HG03460 (cell line): ENCODE results near the gene CAMTA1.

Experiments
- ATAC-seq: cut with Tn5 transposase; IDR thresholded peaks from one replicate; pipeline ENCODE4 v1.9.1; 2021; ENCODE audit not compliant: unreplicated experiment

Gene CAMTA1

DNA sequence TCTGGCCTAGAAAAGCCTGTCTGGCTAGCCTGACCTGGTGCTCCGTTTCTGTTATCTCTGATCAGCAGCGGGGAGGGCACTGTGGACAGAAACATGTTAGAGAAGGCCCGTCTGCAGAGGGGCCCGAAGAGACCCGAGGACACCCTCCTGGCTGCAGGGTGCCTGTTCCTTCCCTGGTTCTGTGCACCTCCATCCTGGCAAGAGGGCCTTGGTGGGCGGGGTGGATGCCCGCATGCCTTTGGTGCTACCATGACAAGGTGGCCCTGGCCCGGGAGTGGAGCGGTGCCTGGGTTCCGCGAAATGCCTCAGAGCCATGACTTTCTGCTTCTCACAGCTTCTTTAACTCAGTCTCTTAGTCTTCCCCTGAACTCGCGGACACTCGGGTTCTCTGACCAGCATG is 233.6 kb downstream of the CAMTA1 start:
- no peak for ATAC-seq

DNA sequence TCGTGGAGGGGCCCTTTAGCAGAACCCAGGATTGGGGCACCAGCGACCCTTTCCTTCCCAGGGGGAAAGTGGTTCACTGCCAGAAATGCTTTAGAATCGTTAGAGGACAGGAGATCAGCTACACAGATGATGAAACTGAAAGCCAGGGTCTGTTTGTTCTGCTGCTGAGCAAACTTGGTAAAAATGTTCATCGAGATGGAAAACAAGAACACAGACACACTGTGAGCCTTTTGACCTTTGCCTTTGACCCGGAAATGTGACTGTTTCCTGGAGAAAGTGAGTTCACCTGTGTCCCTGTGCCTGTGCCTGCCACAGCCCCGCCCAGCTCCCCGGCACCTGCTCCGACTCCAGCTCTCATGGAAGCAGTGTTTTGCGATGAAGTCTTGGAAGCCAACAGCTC is 234.3 kb downstream of the CAMTA1 start:
- ATAC-seq: no peak

DNA sequence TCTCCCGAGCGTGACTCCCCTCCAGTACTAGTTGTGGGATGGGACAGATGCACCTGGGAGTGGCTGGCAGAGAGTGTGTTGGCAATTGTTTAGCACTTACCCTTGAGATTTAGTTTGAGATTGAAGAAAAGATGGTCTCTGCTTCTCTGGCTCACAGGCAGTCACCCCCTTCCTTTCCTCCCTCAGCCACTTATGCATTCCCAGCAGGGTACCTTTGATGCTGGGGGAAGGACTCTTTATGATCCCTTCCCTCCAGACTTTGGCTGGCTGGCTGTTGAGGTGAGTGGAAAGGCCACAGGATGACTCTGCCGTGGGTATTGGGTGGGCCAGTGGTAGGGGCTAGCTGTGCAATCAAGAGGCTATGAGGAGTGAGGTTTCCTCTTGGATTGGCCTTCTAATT is 236.8 kb downstream of the CAMTA1 start:
- no peak for ATAC-seq

DNA sequence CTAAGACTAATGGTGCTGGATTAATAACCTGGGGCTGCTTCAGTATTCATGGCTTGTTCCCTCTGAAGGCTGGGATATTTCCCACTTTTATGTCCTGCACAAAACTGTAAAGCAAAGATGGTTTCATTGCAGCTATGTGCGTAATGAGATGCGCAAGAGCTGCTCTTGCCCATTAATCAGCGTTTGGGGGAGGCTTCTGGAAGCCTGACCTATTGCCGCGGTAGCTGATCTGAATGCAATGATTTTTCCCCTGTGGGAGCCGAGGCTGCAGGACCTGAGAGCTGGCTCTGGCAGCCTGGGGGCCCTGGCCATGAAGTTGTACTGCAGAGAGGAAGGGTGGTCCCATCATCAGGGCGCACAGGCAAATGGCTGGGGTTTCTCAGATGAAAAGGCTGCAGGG is 239.8 kb downstream of the CAMTA1 start:
- no peak for ATAC-seq

DNA sequence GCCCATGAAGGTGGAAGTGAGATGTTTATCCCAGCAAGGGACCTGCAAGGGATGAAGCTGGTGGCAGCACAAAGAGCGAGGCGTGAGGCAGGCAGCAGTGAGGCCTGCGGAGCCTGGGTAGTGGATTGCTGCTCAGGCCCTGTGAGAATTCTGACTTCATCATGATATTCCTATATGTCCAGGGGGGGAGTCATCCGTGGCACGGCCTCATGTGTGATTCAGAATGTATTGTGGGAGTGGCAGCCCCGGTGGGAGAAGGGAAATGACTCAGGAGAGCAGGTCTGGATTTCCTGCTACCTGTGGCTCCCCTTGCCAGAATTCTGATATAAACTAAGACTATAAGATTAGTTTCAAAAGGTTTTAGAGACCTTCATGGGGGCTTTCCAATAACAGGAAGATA is 240.9 kb downstream of the CAMTA1 start:
- ATAC-seq: no peak

DNA sequence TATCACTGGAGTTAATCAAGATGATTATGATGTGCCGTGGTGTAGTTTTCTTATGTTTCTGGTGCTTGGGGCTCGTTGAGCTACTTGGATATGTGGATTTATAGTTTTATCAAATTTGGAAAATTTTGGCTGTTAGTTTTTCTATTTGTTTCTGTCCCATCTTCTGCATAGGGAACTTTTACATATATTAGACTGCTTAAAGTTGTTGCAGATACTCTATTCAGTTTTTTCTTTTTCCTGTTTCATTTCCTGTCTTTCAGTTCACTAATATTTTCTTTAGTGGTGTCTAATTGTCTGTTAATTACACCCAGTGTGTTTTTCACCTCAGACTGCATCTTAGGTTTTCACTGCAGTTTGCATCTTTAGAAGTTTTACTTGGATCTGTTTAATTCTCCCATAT is 247.7 kb downstream of the CAMTA1 start:
- no peak for ATAC-seq

DNA sequence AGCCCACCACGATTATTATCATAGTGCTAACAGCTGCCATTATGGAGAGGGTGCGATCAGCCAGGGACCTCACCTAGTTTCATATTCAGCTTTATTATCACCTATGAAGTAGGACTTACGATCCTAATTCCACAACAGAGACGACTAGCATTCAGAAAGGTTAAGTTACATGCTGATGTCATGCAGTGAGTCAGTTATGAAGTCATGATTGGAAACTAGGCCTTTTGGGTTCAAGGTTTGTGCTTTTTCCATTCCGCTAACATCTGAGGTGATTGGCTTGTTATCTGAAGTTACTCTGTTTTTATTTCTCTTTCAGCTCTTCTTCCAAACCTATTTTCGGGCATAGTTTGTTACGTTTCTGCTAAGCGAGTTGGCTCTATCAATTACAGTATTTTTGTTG is 251.1 kb downstream of the CAMTA1 start:
- no peak for ATAC-seq

DNA sequence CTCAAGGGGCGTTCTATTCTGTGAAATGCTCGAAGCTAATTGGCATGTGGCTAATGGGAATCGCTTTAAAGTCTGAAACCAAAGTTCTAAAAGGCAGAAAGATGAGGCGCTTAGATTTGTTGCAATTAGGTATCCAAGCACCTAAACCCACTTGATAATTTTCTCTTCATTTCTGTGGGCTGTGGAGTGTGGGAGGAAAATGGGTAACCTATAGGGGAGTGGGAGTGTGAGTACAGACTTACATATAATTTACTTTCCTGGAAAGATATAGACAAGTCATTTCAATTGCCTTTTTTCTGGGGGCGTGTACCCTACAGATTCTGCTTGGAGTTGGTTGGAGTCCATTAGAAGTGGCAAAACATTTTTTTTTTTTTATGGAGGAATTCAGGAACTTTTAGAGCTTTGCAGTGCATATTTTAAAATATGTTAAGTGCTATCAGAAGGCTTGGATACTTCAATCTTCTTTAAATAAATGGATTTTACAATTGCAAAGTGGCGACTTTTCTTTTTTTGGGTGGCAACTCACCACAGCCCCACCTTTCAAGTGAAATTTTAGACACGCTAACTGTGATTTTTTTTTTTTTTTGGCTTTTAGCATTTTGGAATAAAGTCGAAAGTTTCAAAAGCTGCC is 254.5 kb downstream of the CAMTA1 start:
- ATAC-seq: no peak

DNA sequence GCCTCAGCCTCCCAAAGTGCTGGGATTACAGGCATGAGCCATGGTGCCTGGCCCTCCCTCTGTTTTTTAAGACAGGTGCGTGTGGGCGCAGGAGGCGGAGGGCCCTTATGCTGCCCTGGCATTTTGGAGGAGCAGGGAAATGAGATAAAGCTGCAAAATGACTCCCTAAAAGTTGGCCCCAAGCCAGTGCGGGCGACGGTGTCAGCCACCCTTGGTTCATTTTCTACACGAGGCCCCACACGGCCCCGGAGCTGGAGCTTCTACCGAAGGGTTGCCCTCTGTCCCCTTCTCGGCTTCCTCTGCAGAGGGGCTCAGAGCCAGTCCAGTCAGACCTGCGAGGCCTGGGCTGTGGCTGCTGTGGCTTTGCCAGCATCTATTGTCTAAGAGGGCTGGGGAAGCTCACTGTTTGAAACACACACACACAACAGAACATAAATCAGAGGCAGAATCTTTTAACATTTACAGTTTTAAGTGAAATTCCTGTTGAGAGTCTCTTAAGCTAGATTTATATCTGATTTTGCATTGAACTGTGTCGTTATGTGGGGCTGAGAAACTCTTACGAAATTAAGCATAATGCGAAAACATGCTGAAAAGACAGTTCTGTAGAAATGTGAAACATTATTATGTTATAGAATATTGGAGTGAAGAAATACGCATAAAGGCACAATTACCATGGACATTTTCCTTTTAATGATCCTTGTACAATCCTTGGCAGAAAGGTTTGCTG is 255.9 kb downstream of the CAMTA1 start:
- no peak for ATAC-seq

DNA sequence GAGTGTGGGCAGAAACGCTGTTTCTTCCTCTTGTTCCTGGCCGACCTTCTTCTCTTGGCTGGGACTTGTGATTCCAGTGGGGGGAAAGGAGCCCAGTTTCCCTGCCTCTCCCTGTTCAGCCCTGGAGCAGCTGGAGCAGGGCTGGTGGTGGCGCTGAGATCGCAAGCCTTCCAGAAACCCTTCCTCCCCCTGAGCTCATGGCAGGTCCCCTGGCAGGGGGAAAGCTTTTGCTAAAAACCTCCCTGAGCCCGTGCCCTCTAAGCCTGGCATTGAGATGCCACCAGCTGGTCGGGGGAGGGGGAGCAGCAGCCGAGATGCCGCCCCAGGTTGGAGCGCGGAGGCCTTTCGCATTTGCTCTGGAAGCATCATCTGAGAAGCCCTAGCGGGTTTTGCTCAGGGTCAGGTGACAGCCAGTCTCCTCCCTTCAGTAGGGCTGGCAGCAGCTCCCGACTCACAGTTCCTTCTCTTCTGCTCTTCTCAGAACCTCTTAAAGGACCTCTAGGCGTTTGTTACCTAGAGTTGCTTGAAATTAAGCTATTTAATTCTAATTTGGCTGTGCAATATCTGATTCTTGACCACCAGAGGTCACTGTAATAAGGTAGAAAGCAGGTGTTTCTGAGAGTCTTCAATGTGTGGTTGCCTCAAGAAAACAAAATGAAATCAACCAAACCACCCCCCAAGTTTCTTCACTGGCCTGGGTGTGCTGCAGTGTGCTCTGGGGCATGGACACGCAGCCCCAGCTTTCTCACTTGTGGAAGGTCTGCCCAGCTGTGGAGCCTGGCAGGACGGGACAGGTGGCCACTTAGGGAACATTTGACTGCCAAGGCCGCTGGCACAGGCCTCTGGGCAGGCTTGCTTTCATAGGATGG is 257.3 kb downstream of the CAMTA1 start:
- ATAC-seq: no peak

DNA sequence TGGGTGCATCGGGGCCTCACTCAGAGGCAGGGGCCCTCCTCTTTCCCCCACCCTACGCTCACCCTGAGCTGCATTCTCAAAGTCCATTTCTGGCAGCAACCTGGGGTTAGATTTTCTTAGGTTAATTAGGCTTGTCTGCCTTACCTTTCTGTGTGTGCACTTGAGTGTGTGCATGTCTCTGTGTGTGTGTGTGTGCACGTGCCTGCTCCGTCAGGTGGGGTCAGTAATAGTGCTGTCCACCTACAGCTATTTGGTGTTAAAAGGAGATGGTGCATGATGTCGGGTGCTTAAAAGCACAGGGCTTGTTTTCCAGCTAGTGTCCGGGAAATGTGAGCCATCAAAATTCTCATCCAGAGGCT is 257.9 kb downstream of the CAMTA1 start:
- no peak for ATAC-seq

DNA sequence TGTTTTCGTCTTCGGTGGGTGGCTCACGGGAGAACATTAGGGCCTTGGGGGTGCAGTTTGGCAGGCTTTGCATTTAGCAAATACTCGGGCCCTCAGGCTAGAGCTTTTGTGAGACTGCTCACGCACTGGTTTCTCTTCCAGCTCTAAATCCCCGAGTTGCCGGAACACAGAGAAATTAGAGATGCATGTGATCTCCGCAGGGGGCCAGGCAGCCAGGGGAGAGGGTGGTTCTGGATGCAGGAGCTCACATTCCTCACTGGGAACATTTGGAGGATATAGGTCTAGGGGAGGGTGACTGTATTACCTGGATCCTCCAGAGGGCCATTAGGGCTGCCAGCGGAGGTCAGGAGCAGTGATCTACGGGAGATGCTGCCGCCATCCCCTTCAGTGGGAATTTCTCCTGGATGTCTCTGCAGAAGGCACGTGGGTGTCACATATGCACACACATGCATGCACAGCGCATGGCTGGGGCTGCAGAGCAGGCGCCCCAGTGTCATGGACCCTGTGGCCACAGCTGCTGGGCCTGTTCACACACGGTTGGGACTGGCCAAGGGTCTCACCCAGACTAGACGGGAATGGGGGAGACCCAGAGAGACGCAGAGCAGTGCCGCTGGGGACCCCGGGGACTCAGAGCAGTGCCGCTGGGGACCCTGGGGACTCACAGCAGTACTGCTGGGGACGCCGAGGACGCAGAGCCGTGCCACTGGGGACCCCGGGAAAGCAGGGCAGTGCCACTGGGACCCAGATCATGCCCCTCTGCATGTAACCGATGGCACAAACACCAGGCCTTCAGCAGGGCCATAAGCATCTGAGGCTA is 258.7 kb downstream of the CAMTA1 start:
- ATAC-seq: no peak

DNA sequence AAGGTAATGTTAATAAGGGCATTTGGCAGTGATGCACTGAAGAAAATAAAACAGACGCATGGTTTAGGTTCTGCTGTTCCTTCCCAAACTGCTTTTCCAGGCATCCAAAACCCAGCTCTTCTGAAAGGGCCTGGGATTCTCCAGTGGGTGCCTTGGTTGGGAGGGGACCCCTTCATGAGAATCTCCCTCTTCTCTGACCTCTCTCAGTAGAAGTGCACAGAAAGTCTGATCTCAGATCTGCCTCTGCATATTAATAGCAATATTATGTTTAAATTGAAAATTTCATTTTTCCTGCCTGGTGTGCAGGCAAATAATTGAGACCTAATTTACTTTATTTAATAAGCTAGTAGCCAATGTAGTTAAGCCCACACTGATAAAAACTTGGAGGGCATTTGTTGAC is 260.6 kb downstream of the CAMTA1 start:
- no peak for ATAC-seq

DNA sequence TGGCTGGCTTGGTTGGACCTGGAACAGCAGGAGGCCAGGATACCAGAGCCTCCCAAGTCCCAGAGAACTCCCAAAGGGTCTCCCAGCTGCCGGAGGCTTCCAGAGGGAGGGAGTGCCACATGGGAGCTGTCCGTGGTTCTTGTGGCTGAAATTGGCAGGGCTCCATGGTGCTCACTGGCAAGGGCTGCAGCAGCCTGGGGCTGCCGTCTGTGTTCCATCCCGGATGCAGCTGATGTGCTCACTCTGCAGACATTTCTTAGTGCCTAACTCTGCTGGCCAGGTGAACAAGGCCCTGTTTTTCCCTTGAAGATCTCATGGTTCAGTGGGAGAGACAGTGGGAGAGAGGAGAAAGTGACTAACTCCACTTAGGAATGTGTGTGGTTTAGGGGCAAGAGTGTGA is 261.1 kb downstream of the CAMTA1 start:
- ATAC-seq: no peak

DNA sequence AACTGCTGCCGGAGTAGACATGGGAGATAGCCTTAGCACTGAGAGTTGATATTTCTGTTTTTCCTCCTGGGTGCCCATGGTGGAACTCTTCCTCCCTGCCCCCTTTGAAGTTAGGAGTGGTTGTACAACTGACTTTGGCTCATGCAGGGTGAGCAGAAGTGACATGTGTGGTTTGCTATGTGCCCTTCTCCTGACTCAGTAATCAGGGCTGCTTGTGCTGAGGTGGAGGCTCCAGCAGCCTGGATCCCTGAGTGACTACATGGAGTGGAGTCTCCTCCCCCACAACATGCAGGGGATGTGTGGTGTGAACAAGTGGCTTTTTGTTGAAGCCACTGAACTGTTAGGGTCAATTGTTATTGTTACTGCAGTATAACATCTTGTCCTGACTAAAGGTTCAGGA is 261.6 kb downstream of the CAMTA1 start:
- ATAC-seq: no peak

DNA sequence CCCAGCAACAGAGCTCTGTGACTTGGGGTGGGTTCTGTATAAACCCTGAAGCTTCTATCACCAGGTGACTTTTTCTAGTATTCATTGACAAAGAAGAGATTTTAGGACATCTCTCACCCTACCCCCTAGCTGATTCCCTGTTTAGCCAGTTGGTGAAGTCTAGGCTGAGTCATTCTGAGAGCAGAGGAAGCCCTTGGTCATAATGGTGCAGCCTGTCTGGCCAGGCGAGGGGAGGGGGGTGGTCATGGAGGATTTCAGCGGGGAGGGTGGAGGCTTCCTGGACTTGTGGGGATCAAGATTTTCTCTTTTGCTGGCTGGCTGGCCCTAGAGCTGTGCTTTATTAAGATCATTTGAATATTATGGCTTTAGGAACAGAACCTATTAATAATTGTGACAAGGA is 262.6 kb downstream of the CAMTA1 start:
- no peak for ATAC-seq

DNA sequence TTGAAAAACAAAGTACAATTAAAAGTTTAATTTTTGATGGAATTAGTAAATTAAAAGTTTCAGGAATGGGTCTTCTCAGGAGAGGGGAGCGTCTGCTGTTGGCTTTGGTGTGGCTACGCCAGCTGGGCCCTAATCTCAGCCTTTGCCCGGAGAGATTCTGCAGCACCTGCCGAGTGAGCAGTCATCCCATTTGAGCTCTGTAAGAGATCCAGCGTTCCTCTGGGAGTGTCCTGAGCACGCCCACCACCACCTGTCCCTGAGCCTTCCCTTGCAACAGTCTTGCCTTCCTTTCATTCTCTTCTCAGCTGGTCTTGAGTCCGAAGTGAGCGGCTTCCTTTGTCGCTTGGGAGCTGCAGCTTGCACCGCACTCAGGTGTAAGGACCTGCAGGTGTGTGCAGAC is 263.1 kb downstream of the CAMTA1 start:
- ATAC-seq: no peak

DNA sequence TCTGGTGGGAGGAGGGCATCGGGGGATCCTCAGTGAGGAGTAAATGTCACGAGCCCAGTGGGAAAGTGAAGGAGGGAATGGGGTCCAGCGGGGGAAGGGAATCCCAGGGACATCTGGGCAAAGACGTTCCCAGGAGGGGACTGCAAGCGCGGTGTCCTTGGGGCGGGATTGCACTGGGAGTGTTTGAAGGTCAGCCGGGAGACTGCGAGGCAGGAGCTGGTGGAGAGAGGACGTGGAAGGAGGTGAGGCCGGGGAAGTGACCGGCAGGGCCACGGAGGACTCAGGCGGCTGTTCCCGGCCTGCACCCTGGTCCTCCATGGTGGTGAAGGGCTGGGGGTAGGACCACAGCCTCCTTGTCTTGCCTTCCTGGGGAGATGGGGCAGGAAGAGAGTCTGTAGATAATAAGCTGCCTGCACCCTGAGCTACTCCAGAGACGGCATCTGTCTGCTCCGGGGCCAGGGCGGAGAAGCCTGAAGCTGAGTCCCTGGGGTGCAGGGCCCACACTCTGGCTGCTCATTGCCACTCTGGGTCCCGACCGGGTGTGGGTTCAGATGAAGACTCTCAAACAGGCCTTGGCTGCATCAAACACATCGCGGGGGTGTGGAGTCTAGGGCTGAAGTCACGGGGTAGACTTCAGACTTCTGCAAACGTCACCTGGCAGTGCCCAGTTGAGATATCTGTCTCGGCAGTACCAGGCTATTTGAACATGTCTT is 264.8 kb downstream of the CAMTA1 start:
- no peak for ATAC-seq

DNA sequence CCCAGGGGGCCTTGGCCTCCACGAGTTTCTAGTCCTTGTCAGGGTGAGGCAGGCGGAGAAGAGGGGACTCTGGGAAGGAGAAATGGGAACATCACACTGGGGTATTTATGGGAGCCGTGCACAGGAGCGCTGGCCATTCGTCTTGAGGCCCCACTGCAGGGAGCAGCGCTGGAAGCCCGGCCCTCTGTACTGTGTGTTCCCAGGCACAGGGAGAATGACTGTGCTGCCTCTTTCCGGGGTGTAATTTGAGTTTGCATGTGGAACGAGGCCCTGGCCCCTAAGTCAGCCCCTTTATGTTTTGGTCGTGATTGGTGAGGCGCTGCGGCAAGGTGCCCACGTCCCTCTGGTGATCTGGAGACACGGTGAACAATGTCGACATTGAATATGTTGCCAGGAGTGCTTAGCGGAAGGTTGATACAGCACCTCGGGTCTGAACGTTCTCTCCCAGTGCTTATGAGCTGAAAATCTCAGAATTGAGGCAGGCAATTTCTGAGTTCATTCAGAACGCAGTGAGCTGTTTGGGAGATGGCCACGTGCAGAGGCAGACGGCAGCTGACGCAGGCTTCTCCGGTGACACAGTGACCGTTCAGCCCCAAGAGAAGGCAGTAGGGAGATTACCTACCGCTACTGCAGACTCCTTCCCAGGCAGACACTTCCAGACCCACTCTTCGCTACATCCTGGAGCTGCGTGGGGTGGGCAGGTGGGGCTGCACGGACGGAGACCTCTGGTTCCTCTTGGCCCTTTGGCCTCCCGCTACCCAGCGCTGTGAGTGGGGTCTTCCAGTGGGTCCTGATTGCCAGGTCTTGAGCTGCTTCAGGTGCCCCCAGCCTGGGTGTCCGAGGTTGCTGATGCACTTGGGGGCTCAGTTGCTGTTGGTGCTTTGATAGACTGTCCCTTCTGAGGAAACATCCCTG is 265.8 kb downstream of the CAMTA1 start:
- no peak for ATAC-seq

DNA sequence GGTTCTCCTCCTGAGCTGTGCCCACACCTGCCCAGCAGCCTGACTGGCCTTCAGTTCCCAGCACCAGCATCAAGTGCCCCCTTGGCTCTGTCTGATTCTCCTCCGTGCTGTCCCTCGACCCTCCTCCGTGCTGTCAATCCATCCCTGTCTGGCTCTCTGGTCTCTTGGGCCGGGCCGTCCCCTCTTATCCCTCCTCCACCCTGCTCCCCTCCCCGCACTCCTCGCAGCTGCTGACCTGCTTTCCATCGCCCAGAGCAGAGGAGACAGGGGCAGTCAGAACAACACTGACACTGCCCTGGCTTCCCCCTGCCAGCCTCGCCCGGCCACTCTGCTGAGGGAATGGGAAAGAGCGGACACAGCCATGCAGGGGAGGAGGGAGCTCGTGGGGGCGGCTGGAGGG is 267.4 kb downstream of the CAMTA1 start:
- ATAC-seq: no peak
